Measurements from ENCODE around the gene ARGLU1.

- TF ChIP-seq CTCF (conservative IDR thresholded peaks at IDR 0.05; ENCODE audit: low read depth, low read length) (no peak), EZH2 (IDR thresholded peaks at IDR 0.05; ENCODE audit: borderline replicate concordance, low read depth, low read length, poor library complexity, severe bottlenecking) (no peak)
Measured at GRCh38 chr13:106537521-106537920, 30.4 kb downstream of the ARGLU1 start.
